Neural crest cell (in vitro differentiated cells): ENCODE results near the gene ZNF700. TPM values are rescaled to one million over a fixed set of nuclear protein-coding genes. Genes with fewer than 3 reads are reported as not detected.
"Not testable (repeated sequence)": the region's sequence is repeated elsewhere in the genome, so short reads cannot be mapped to it uniquely, and the experiment has no call there.

Source experiments
- DNase-seq: peaks from one replicate; pipeline ENCODE4 v3.0.0; 2021; ENCODE audit warnings: low read depth, mixed read lengths, low spot score
- H3K27ac Mint-ChIP-seq: one replicate; pipeline ENCODE4 v1.8.0; 2021; ENCODE audit warnings: mild to moderate bottlenecking, mixed read lengths; ENCODE audit not compliant: unreplicated experiment
- H3K27me3 Mint-ChIP-seq: 2 replicates; pipeline ENCODE4 v1.8.0; 2021; ENCODE audit warnings: low read depth, mild to moderate bottlenecking, mixed read lengths
- H3K36me3 Mint-ChIP-seq: 2 replicates; pipeline ENCODE4 v1.8.0; 2021; ENCODE audit warnings: low read depth, mild to moderate bottlenecking, mixed read lengths
- H3K4me1 Mint-ChIP-seq: 2 replicates; pipeline ENCODE4 v1.8.0; 2021; ENCODE audit warnings: mixed read lengths
- H3K4me3 Mint-ChIP-seq: one replicate; pipeline ENCODE4 v1.8.0; 2021; ENCODE audit warnings: mild to moderate bottlenecking, mixed read lengths
- H3K9me3 Mint-ChIP-seq: 2 replicates; pipeline ENCODE4 v1.8.0; 2021; ENCODE audit warnings: mixed read lengths
- total RNA-seq: library from RNA; stranded (reverse); gene quantifications from 2 replicates; pipeline ENCODE4 v1.2.1, GENCODE V29; 2021
- TF ChIP-seq, protein P1 (sequence below): fragments of 200-600 bp; sonication (generic); conservative IDR thresholded peaks from 2 replicates; pipeline ENCODE4 v1.5.0; 2021; ENCODE audit warnings: antibody characterized with exemption, mild to moderate bottlenecking

Gene ZNF700
- total RNA-seq, 1 donor from 2014 or later, result 12.5 TPM

DNA sequence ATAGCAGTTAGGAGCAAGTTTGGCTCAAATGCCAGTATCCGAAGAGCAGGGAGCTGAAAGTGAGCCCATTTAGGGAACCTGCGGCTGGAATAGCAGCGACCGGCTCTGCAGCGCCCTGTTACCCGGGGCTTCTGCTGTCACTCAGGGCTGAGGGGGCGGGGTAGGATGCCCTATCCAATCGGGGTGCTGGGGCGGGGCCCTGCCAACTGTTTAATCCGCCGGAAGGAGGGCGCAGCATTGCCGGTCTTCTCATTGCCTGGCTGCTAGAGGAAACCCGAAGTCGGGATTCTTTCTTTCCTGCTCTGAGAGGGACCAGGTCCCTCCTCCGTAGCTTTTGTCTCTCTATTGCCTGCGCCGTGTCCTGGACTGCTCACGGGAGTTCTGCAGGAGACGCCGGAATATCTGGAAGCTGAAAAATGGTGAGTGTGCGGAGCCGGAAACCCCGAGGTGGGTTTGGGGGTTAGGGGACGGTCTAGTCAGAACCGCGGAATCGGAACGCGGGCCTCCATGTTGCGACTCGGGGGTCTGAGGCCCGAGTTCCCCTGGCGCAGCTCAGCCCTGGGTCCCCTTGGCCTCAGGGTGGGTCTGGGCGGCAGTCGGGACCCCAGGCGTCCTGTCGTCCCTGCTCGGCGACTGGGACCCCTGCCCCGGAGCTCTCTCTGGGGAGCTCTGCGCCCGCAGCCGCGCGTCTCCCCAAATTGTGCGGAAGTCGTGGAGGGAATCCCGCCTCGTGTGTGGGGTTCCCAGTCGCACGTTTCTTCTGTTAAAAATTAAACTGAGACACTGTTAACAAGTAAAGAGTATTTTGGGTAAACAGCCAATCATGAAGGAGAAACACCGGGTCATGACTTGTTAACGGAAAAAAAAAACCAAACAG, 62.7 kb downstream of the ZNF700 start:
- H3K27me3 Mint-ChIP-seq, result peaks cover 2% of the 10 kb centered on the region
- TF ChIP-seq, protein P1, sequence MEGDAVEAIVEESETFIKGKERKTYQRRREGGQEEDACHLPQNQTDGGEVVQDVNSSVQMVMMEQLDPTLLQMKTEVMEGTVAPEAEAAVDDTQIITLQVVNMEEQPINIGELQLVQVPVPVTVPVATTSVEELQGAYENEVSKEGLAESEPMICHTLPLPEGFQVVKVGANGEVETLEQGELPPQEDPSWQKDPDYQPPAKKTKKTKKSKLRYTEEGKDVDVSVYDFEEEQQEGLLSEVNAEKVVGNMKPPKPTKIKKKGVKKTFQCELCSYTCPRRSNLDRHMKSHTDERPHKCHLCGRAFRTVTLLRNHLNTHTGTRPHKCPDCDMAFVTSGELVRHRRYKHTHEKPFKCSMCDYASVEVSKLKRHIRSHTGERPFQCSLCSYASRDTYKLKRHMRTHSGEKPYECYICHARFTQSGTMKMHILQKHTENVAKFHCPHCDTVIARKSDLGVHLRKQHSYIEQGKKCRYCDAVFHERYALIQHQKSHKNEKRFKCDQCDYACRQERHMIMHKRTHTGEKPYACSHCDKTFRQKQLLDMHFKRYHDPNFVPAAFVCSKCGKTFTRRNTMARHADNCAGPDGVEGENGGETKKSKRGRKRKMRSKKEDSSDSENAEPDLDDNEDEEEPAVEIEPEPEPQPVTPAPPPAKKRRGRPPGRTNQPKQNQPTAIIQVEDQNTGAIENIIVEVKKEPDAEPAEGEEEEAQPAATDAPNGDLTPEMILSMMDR, result no peak
- H3K27ac Mint-ChIP-seq, result peak overlapping the region; percentile 99
- peaks cover 20% of the 10 kb centered on the region for H3K36me3 Mint-ChIP-seq
- peak overlapping the region; percentile 99 for H3K4me3 Mint-ChIP-seq
- DNase-seq, result peak; percentile 93
- peaks cover 16% of the 10 kb centered on the region for H3K4me1 Mint-ChIP-seq
- H3K9me3 Mint-ChIP-seq, result peaks cover 2% of the 10 kb centered on the region

DNA sequence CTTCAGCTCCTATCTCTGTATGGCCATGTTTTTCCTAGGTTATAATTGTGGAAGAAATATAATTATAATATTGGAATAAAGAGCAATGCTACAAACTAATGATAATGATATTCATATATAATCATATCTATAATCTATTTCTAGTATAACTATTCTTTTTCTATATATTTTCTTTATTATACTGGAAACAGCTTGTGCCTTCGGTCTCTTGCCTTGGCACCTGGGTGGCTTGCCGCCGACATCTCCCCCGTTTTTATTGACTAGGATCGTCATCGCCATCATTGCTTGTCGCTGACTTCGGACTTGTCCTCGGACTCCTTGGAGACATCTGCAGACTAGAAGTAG, 64.2 kb downstream of the ZNF700 start:
- Mint-ChIP-seq H3K9me3 (peaks cover 2% of the 10 kb centered on the region), H3K36me3 (peaks cover 28% of the 10 kb centered on the region), H3K4me3 (peak overlapping the region; percentile 99), H3K4me1 (peaks cover 16% of the 10 kb centered on the region), H3K27ac (no peak overlapping the region), H3K27me3 (peaks cover 2% of the 10 kb centered on the region)
- TF ChIP-seq, protein P1, result no peak
- no peak for DNase-seq

DNA sequence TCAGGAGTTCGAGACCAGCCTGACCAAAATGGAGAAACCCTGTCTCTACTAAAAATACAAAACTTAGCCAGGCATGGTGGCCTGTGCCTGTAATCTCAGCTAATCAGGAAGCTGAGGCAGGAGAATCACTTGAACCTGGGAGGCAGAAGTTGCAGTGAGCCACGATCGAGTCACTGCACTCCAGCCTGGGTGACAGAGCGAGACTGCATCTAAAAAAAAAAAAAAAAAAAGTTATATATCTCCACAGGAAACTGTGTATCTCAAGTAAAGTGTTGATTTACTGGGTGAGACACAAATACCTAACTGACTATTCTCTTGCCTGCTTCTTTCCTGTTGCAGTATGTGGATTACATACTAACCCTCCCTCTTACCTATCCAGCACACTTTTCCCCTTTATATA, 67.0 kb downstream of the ZNF700 start:
- not testable (repeated sequence) for H3K27ac Mint-ChIP-seq, H3K27me3 Mint-ChIP-seq, DNase-seq, H3K9me3 Mint-ChIP-seq, H3K4me3 Mint-ChIP-seq
- Mint-ChIP-seq H3K4me1 (peaks cover 16% of the 10 kb centered on the region), H3K36me3 (peaks cover 35% of the 10 kb centered on the region)

DNA sequence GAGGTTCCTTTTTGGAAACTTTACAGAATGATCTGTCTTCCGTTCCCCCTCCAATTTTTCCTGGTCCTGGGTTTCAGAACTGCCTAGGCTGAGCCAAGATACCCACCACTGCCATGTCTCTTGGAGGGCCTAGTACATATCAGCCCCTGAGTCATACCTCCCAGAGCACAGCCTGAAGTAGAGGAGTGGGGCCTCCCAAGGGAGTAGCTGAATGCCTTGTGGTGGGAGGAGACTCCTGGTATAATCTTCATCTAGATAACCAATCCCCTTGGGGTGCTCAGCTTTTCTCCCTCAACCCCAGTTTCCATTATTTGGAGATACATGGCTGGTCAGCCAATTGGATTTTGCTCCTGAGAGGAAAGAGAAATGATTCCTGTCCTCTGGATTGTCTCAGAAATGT, 70.3 kb downstream of the ZNF700 start:
- H3K27me3 Mint-ChIP-seq, result no peaks in the 10 kb centered on the region
- no peak for DNase-seq
- no peak overlapping the region for H3K27ac Mint-ChIP-seq
- no peaks in the 10 kb centered on the region for H3K4me1 Mint-ChIP-seq
- TF ChIP-seq, protein P1, result no peak
- H3K36me3 Mint-ChIP-seq, result peaks cover 55% of the 10 kb centered on the region
- H3K9me3 Mint-ChIP-seq, result peaks cover 12% of the 10 kb centered on the region
- no peak overlapping the region for H3K4me3 Mint-ChIP-seq

Other genes with a start within 250 kb of the ZNF700 start
- gene ZNF823, start 186.2 kb upstream of the ZNF700 start, total RNA-seq, result 8.7 and 8.8 TPM in 2 replicates
- 3.9 and 5.7 TPM in 2 replicates for gene ZNF441, start 158.1 kb upstream of the ZNF700 start, total RNA-seq
- gene ZNF491, start 126.6 kb upstream of the ZNF700 start, total RNA-seq, result 8.8 and 9.8 TPM in 2 replicates
- gene ZNF440, start 110.8 kb upstream of the ZNF700 start, total RNA-seq, result 19.7 and 22.2 TPM in 2 replicates
- gene ZNF439, start 76.4 kb upstream of the ZNF700 start, total RNA-seq, result 6.0 and 6.6 TPM in 2 replicates
- 32.1 and 33.9 TPM in 2 replicates for gene ZNF69, start 37.3 kb upstream of the ZNF700 start, total RNA-seq
- 2.9 and 4.5 TPM in 2 replicates for gene ZNF763, start 39.9 kb downstream of the ZNF700 start, total RNA-seq
- 5.7 and 5.8 TPM in 2 replicates for gene ZNF433, start 110.6 kb downstream of the ZNF700 start, total RNA-seq
- gene ZNF878, start 127.9 kb downstream of the ZNF700 start, total RNA-seq, result 2.1 and 2.5 TPM in 2 replicates
- 9.4 and 10.0 TPM in 2 replicates for gene ZNF844, start 139.6 kb downstream of the ZNF700 start, total RNA-seq
- 8.1 and 9.1 TPM in 2 replicates for gene ZNF20, start 215.2 kb downstream of the ZNF700 start, total RNA-seq
- 22.8 and 29.0 TPM in 2 replicates for gene ZNF625, start 231.6 kb downstream of the ZNF700 start, total RNA-seq
- gene ZNF136, start 238.0 kb downstream of the ZNF700 start, total RNA-seq, result 13.2 and 13.3 TPM in 2 replicates